Ovary (tissue), 3 donors: ENCODE data around the gene PRDM16.

Source experiments
- CTCF ChIP-seq, 3 donors: fragments of 450-650 bp in 2 of 3; fragments of 200-600 bp in 1 of 3; IDR thresholded peaks; one replicate each; pipeline versions ENCODE4 v1.5.1 to v1.8.0; 2016 to 2022; ENCODE audit warnings: antibody characterized with exemption in 3 of 3, mild to moderate bottlenecking in 1 of 3
- EP300 ChIP-seq: sonication (generic); formaldehyde crosslinking; IDR thresholded peaks from one replicate; pipeline ENCODE4 v1.6.1; 2017; ENCODE audit warnings: antibody characterized with exemption
- POLR2A ChIP-seq: fragments of 450-650 bp; IDR thresholded peaks from one replicate; pipeline ENCODE4 v1.6.1; 2017; ENCODE audit warnings: antibody characterized with exemption, mild to moderate bottlenecking, moderate library complexity
- donor health status: DM: no; HTN: no; CAD: no.

GRCh38 chr1:3312310-3312897 is 243.4 kb downstream of the PRDM16 start:
- no peak for TF ChIP-seq CTCF (IDR thresholded peaks at IDR 0.05)
- TF ChIP-seq EP300: no peak
- no peak for TF ChIP-seq POLR2A
